K562 (cell line): Measurements from ENCODE around the gene GPHA2. TPM values are rescaled to one million over a fixed set of nuclear protein-coding genes. Genes with fewer than 3 reads are reported as not detected.
A peak's percentile ranks its signal among the peaks of the same experiment; 100 is the strongest.

Source experiments
- CTCF ChIP-seq, 3 experiments: IDR thresholded peaks in 2 of 3; conservative IDR thresholded peaks in 1 of 3; 2 replicates each; pipeline ENCODE4 v1.5.1; 2011 to 2012; ENCODE audit warnings: low read length in 3 of 3, mild to moderate bottlenecking in 3 of 3, control low read depth in 2 of 3, improper control_type of control experiment in 1 of 3, inconsistent platforms in 1 of 3, low read depth in 1 of 3, mixed read lengths in 1 of 3, moderate library complexity in 1 of 3; ENCODE audit not compliant: insufficient read depth in 2 of 3
- MAFF ChIP-seq: IDR thresholded peaks from 2 replicates; pipeline ENCODE4 v1.6.1; 2012; ENCODE audit warnings: low read length, improper control_type of control experiment
- NBN ChIP-seq: fragments of 450-650 bp; IDR thresholded peaks from 2 replicates; pipeline ENCODE4 v1.6.1; 2016; ENCODE audit warnings: low read depth, mild to moderate bottlenecking
- NCOA6 ChIP-seq: fragments of 450-650 bp; IDR thresholded peaks from 2 replicates; pipeline ENCODE4 v1.6.1; 2017; ENCODE audit warnings: mild to moderate bottlenecking
- NFIC ChIP-seq: fragments of 450-650 bp; IDR thresholded peaks from 2 replicates; pipeline ENCODE4 v1.6.1; 2017; ENCODE audit warnings: mild to moderate bottlenecking, inconsistent platforms
- RAD21 ChIP-seq, 2 experiments: fragments of 250-450 bp in 1 of 2; fragments of 450-650 bp in 1 of 2; sonication (Bioruptor Pico) in 1 of 2; formaldehyde crosslinking in 1 of 2; IDR thresholded peaks in 1 of 2; conservative IDR thresholded peaks in 1 of 2; 2 replicates each; pipeline versions ENCODE4 v1.4.0 to v1.8.0; 2020 to 2022; ENCODE audit warnings: mild to moderate bottlenecking in 2 of 2, moderate library complexity in 1 of 2
- SMARCB1 ChIP-seq: IDR thresholded peaks from 2 replicates; pipeline ENCODE4 v1.6.1; 2011; ENCODE audit warnings: improper control_type of control experiment, low read depth; ENCODE audit not compliant: insufficient read length
- TCF7 ChIP-seq: sonication (generic); IDR thresholded peaks from 2 replicates; pipeline ENCODE4 v1.6.1; 2016; ENCODE audit warnings: antibody characterized with exemption, borderline replicate concordance
- UBTF ChIP-seq, 2 experiments: IDR thresholded peaks; 2 replicates each; pipeline ENCODE4 v1.6.1; 2012; ENCODE audit warnings: improper control_type of control experiment in 2 of 2, low read depth in 2 of 2, low read length in 2 of 2, borderline replicate concordance in 1 of 2
- ZNF146 ChIP-seq: IDR thresholded peaks from one replicate; pipeline ENCODE4 v1.6.1; 2018; ENCODE audit warnings: missing compliant biosample characterization; ENCODE audit not compliant: unreplicated experiment
- polyA plus RNA-seq, 8 experiments: library from polyadenylated mRNA; depleted of rRNA in 4 of 8; stranded (reverse) in 5 of 8; unstranded in 3 of 8; fragments of >200 nt; fragmentation: Nextera tagmentation in 2 of 8; fragmentation: Illumina TruSeq in 1 of 8; extraction: Ambion mirVana in 2 of 8; extraction: Trizol in 1 of 8; gene quantifications; 2 replicates each; pipeline versions ENCODE4 v1.2.1 to v1.2.3, GENCODE V29; 2011 to 2014; ENCODE audit warnings: inconsistent platforms in 1 of 8, missing spikeins in 1 of 8
- total RNA-seq, 7 experiments: library from RNA; depleted of rRNA in 6 of 7; stranded (reverse); fragments of >200 nt in 6 of 7; fragmentation: Illumina TruSeq in 2 of 7; extraction: Trizol in 2 of 7; gene quantifications; 2 replicates each; pipeline versions ENCODE4 v1.2.1 to v1.2.3, GENCODE V29; 2011 to 2021; ENCODE audit warnings: low replicate concordance in 1 of 7
- TF ChIP-seq, protein P1 (sequence below), 2 experiments: fragments of 450-650 bp; formaldehyde crosslinking in 1 of 2; IDR thresholded peaks; 2 replicates each; pipeline versions ENCODE4 v1.4.0 to v1.6.1; 2014 to 2020; ENCODE audit warnings: mild to moderate bottlenecking in 2 of 2, borderline replicate concordance in 1 of 2, low read depth in 1 of 2
- TF ChIP-seq, protein P2 (sequence below): fragments of 250-450 bp; sonication (Bioruptor Pico); IDR thresholded peaks from 2 replicates; pipeline ENCODE4 v1.5.0; 2021

The GPHA2 gene
- total and polyA plus RNA-seq, 9 of the 15 experiments (the other 6 are each of a cell fraction or from before 2014, with no cell fraction given): 0.17 to 0.22 TPM; not detected in 7

DNA sequence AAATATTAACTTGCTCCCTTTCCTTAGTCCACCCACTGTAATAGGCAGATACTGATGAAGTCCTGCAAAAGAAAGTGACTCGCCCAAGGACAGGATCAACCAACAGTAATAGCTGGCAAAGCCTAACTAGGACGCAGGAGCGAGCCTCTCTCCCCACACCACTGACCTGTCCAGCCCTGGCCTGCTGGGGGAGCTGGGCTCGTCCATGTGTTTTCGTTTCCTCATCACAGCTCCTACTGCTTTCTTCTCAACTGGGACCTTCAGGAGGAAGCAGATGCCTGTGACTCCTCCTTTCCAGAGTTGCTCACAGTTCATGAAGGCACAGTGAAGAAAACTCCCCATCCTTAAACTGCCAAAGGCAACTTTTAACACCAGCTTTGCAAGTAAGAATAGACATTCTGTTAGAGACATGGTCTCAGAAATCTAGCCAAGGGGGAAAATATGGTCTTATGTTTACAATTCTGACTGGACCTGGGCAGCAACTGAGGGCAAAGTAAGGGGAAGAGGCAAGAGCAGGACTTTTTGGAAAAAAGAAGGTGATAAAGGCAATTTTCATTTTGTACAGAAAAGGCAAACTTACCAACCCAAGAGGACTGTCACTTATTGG, 11.6 kb upstream of the GPHA2 start (continued):
- TF ChIP-seq, protein P1, sequence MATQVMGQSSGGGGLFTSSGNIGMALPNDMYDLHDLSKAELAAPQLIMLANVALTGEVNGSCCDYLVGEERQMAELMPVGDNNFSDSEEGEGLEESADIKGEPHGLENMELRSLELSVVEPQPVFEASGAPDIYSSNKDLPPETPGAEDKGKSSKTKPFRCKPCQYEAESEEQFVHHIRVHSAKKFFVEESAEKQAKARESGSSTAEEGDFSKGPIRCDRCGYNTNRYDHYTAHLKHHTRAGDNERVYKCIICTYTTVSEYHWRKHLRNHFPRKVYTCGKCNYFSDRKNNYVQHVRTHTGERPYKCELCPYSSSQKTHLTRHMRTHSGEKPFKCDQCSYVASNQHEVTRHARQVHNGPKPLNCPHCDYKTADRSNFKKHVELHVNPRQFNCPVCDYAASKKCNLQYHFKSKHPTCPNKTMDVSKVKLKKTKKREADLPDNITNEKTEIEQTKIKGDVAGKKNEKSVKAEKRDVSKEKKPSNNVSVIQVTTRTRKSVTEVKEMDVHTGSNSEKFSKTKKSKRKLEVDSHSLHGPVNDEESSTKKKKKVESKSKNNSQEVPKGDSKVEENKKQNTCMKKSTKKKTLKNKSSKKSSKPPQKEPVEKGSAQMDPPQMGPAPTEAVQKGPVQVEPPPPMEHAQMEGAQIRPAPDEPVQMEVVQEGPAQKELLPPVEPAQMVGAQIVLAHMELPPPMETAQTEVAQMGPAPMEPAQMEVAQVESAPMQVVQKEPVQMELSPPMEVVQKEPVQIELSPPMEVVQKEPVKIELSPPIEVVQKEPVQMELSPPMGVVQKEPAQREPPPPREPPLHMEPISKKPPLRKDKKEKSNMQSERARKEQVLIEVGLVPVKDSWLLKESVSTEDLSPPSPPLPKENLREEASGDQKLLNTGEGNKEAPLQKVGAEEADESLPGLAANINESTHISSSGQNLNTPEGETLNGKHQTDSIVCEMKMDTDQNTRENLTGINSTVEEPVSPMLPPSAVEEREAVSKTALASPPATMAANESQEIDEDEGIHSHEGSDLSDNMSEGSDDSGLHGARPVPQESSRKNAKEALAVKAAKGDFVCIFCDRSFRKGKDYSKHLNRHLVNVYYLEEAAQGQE (IDR thresholded peaks at IDR 0.05; ENCODE audit: borderline replicate concordance): peak; percentile 51; the same call in 1 of the 2 replicates
- TF ChIP-seq, protein P1 (CRISPR knock-in tag; IDR thresholded peaks at IDR 0.05; ENCODE audit: low read depth): no peak
- TF ChIP-seq NCOA6 (no peak), CTCF (IDR thresholded peaks at IDR 0.05 in 2 of 3, conservative IDR thresholded peaks at IDR 0.05 in 1 of 3; ENCODE audit: insufficient read depth in 2 of 3, low read depth in 1 of 3, low read length in 3 of 3) (peak; percentile 23 to 42 (median 39); a peak in 3 of 6 replicates), ZNF146 (CRISPR knock-in tag) (no peak), SMARCB1 (no peak), TCF7 (no peak), NBN (0 out of 2 replicates have a peak, but pooled peaks have one; percentile 33), UBTF (IDR thresholded peaks at IDR 0.05; ENCODE audit: borderline replicate concordance in 1 of 2, low read depth in 2 of 2, low read length in 2 of 2) (peak; percentile 58 to 90; a peak in 3 of 4 replicates), RAD21 (CRISPR knock-in tag; conservative IDR thresholded peaks at IDR 0.05 in 1 of 2, IDR thresholded peaks at IDR 0.05 in 1 of 2) (peak in 1 of 2 experiments; percentile 42; a peak in 2 of 4 replicates), NFIC (peak; percentile 60), MAFF (no peak)
- TF ChIP-seq, protein P2, sequence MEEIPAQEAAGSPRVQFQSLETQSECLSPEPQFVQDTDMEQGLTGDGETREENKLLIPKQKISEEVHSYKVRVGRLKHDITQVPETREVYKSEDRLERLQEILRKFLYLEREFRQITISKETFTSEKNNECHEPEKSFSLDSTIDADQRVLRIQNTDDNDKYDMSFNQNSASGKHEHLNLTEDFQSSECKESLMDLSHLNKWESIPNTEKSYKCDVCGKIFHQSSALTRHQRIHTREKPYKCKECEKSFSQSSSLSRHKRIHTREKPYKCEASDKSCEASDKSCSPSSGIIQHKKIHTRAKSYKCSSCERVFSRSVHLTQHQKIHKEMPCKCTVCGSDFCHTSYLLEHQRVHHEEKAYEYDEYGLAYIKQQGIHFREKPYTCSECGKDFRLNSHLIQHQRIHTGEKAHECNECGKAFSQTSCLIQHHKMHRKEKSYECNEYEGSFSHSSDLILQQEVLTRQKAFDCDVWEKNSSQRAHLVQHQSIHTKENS (CRISPR knock-in tag): no peak
